Stomach smooth muscle (tissue), 2 donors: ENCODE measurements around the gene KRTAP9-8.

Source experiments
- H3K27ac ChIP-seq: one replicate; pipeline ENCODE4 v1.7.0; 2013; ENCODE audit warnings: mild to moderate bottlenecking, low read length, inconsistent platforms
- H3K27me3 ChIP-seq, 2 donors: one replicate each; pipeline ENCODE4 v1.7.0; 2013; ENCODE audit warnings: low read length in 2 of 2; ENCODE audit not compliant: insufficient read depth in 2 of 2, control insufficient read depth in 1 of 2
- H3K36me3 ChIP-seq, 2 donors: one replicate each; pipeline ENCODE4 v1.7.0; 2013; ENCODE audit warnings: low read length in 2 of 2; ENCODE audit not compliant: control insufficient read depth in 2 of 2, insufficient read depth in 2 of 2
- H3K4me1 ChIP-seq: one replicate; pipeline ENCODE4 v1.7.0; 2013; ENCODE audit warnings: low read length; ENCODE audit not compliant: control insufficient read depth, insufficient read depth
- H3K4me3 ChIP-seq, 2 donors: one replicate each; pipeline ENCODE4 v1.7.0; 2013; ENCODE audit warnings: low read length in 2 of 2
- H3K9ac ChIP-seq, 2 donors: one replicate each; pipeline ENCODE4 v1.7.0; 2013; ENCODE audit warnings: low read length in 2 of 2, mild to moderate bottlenecking in 1 of 2
- H3K9me3 ChIP-seq, 2 donors: one replicate each; pipeline ENCODE4 v1.7.0; 2013; ENCODE audit warnings: low read length in 2 of 2; ENCODE audit not compliant: control insufficient read depth in 2 of 2
- donor health status: healthy.
- donor health status: Pancreatic carcinoma.

The KRTAP9-8 gene

DNA sequence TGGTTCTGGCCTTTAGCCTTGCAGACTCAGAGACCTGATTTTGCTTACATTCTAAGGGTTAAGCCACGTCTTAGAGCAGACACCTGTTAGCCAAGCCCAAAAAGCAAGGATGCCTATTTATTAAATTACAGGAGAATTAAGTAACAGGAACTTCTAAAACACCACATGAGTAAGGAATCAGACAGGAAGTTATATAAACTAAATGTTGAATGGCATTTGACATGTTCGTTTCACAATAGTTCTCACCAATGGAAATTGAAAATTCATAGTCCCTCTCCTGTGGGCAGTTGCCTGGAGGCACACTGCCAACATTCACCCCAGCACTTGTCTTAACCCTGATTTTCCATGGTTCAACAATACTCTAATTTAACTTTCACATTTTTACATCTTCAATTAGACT is 46.7 kb downstream of the KRTAP9-8 start:
- H3K4me3 ChIP-seq, result no peak overlapping the region
- H3K9me3 ChIP-seq, result no peaks in the 10 kb centered on the region
- no peaks in the 10 kb centered on the region for H3K36me3 ChIP-seq
- H3K4me1 ChIP-seq, result no peaks in the 10 kb centered on the region
- H3K27me3 ChIP-seq, result peaks cover 0 to 2% of the 10 kb centered on the region in 2 donors
- no peak overlapping the region for H3K9ac ChIP-seq
- H3K27ac ChIP-seq, result no peak overlapping the region

GRCh38 chr17:41287050-41287449 is 49.3 kb downstream of the KRTAP9-8 start:
- Histone ChIP-seq H3K4me3 (no peak overlapping the region), H3K9me3 (no peaks in the 10 kb centered on the region), H3K36me3 (no peaks in the 10 kb centered on the region), H3K4me1 (no peaks in the 10 kb centered on the region), H3K27ac (no peak overlapping the region), H3K27me3 (peaks cover 0 to 2% of the 10 kb centered on the region in 2 donors), H3K9ac (no peak overlapping the region)
